Measurements from ENCODE around the gene FAM110A.
"Not testable (repeated sequence)": the region's sequence is repeated elsewhere in the genome, so short reads cannot be mapped to it uniquely, and the experiment has no call there.

Gene FAM110A

DNA sequence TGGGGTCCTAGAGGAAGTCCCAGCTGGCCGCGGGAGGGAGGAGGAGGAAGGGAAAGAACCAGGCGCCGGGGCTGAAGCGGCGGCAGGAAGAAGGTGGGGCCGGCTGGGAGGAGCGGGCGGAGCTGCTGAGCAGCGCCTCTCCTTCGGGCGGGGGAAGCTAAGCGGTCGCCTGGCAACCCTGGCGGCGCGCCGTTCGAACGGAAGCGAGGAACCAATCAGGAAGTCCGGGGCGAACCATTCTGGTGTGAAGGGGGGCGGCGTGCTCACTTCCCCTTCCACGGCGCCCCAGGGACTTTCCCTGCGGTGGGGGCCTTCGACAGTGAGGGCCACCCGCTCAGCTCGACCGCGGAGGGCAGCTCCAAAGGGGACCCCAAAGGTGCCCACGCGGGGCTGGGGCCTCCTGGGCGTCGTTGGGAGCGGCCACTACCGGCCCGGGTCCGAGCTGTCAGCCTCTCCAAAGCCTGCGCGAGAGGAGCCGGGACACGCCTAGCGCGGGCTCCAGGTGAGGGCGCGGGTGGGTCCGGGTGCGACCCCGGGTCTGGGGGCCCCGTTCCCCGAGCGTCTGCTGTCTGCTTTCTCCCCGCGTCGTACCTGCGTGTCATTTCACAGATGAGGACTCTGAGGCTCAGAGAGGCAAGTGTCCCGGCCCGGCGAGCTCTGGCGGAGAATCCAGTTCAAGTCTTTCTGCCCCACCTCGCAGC, at the start of gene FAM110A:
Gene FAM110A, plus strand, starts transcription at position 266 of the 701 bp plus-strand sequence. CDS start 11,090 bp downstream, outside the sequence.
- no peaks in the 10 kb centered on the region for H3K27me3 ChIP-seq (ENCODE audit: control insufficient read depth in 1 of 2, insufficient read depth in 2 of 2, low read length in 2 of 2)
- no peaks in the 10 kb centered on the region for H3K36me3 ChIP-seq (ENCODE audit: control insufficient read depth in 2 of 2, insufficient read depth in 2 of 2, low read length in 2 of 2)
- H3K9me3 ChIP-seq (ENCODE audit: control insufficient read depth in 2 of 2, low read length in 2 of 2) = peaks cover 0 to 6% of the 10 kb centered on the region in 2 donors
- no peak within 1 kb of the TSS for H3K27ac ChIP-seq (ENCODE audit: low read length)
- H3K4me1 ChIP-seq (ENCODE audit: control insufficient read depth, insufficient read depth, low read length) = peaks cover 10% of the 10 kb centered on the region
- peak within 1 kb of the TSS; percentile 55 to 64 for H3K9ac ChIP-seq (ENCODE audit: low read length in 2 of 2)
- peak within 1 kb of the TSS; percentile 82 to 84 for H3K4me3 ChIP-seq (ENCODE audit: low read length in 2 of 2)

DNA sequence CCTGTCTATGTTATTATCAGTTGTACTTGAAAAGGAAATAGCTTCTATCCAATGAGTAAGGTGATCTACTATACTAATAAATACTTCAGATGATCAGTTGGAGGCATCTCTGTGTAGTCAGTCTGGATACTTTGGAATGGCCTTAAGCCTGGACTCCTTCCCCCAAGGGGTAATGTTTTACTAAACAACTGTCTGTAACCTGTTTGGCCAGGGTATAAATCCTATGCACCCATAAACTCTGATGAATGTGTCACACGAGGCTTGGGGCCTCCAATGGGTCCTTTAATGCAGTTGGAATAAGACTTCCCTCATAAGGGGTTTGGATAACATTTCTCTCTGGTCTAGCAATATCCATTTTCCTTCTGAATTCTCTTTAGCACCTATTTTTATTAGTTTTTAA, 45.7 kb upstream of the FAM110A start:
- Histone ChIP-seq H3K4me3 (ENCODE audit: low read length in 2 of 2) (no peak overlapping the region), H3K9me3 (ENCODE audit: control insufficient read depth in 2 of 2, low read length in 2 of 2) (peaks cover 3 to 7% of the 10 kb centered on the region in 2 donors), H3K9ac (ENCODE audit: low read length in 2 of 2) (no peak overlapping the region), H3K27me3 (ENCODE audit: control insufficient read depth in 1 of 2, insufficient read depth in 2 of 2, low read length in 2 of 2) (no peaks in the 10 kb centered on the region), H3K4me1 (ENCODE audit: control insufficient read depth, insufficient read depth, low read length) (no peaks in the 10 kb centered on the region), H3K36me3 (ENCODE audit: control insufficient read depth in 2 of 2, insufficient read depth in 2 of 2, low read length in 2 of 2) (no peaks in the 10 kb centered on the region), H3K27ac (ENCODE audit: low read length) (no peak overlapping the region)

DNA sequence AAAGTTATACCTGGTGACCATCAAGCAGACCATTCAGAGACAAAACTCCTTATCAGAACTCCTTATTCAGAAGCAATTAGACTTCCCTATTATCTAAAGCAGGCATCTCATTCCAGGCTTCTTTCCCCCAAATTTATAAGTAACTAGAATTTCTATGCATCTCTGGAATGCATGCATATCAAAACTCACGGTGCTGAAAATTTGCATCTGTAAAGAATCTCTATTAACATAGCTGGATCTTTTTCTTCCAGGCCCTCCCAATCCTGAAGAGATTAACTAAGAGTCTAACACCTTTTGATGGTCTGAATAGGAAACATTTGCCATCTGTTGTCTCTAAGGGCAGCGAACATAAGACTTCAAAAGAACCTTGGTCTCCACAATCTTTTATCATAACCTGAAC, 42.5 kb upstream of the FAM110A start:
- Histone ChIP-seq H3K27me3 (ENCODE audit: control insufficient read depth in 1 of 2, insufficient read depth in 2 of 2, low read length in 2 of 2) (no peaks in the 10 kb centered on the region), H3K9me3 (ENCODE audit: control insufficient read depth in 2 of 2, low read length in 2 of 2) (peaks cover 0 to 7% of the 10 kb centered on the region in 2 donors), H3K36me3 (ENCODE audit: control insufficient read depth in 2 of 2, insufficient read depth in 2 of 2, low read length in 2 of 2) (no peaks in the 10 kb centered on the region), H3K27ac (ENCODE audit: low read length) (no peak overlapping the region), H3K4me1 (ENCODE audit: control insufficient read depth, insufficient read depth, low read length) (no peaks in the 10 kb centered on the region), H3K9ac (ENCODE audit: low read length in 2 of 2) (no peak overlapping the region), H3K4me3 (ENCODE audit: low read length in 2 of 2) (no peak overlapping the region)

GRCh38 chr20:792248-792647, 41.3 kb upstream of the FAM110A start:
- H3K27me3 ChIP-seq (ENCODE audit: control insufficient read depth in 1 of 2, insufficient read depth in 2 of 2, low read length in 2 of 2) = no peaks in the 10 kb centered on the region
- no peak overlapping the region for H3K9ac ChIP-seq (ENCODE audit: low read length in 2 of 2)
- H3K36me3 ChIP-seq (ENCODE audit: control insufficient read depth in 2 of 2, insufficient read depth in 2 of 2, low read length in 2 of 2) = no peaks in the 10 kb centered on the region
- H3K4me3 ChIP-seq (ENCODE audit: low read length in 2 of 2) = no peak overlapping the region
- no peaks in the 10 kb centered on the region for H3K4me1 ChIP-seq (ENCODE audit: control insufficient read depth, insufficient read depth, low read length)
- H3K9me3 ChIP-seq (ENCODE audit: control insufficient read depth in 2 of 2, low read length in 2 of 2) = peaks cover 0 to 7% of the 10 kb centered on the region in 2 donors
- no peak overlapping the region for H3K27ac ChIP-seq (ENCODE audit: low read length)

DNA sequence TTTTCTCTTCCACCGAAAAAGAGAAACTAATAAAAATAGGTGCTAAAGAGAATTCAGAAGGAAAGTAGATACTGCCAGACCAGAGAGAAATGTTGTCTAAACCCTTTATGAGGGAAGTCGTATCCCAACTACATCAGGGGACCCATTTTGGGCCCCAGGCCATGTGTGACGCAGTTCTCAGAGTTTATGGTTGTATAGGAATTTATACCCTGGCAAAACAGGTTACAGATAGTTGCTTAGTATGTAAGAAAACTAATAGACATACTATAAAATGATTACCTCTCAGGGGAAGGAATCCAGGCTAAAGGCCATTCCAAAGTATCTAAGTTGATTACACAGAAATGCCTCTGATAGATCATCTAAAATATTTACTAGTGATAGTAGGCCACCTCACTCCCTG, 36.6 kb upstream of the FAM110A start:
- Histone ChIP-seq H3K9me3 (ENCODE audit: control insufficient read depth in 2 of 2, low read length in 2 of 2) (peaks cover 0 to 7% of the 10 kb centered on the region in 2 donors), H3K27ac (ENCODE audit: low read length) (no peak overlapping the region), H3K4me3 (ENCODE audit: low read length in 2 of 2) (no peak overlapping the region), H3K36me3 (ENCODE audit: control insufficient read depth in 2 of 2, insufficient read depth in 2 of 2, low read length in 2 of 2) (no peaks in the 10 kb centered on the region), H3K27me3 (ENCODE audit: control insufficient read depth in 1 of 2, insufficient read depth in 2 of 2, low read length in 2 of 2) (peaks cover 0 to 2% of the 10 kb centered on the region in 2 donors), H3K9ac (ENCODE audit: low read length in 2 of 2) (no peak overlapping the region), H3K4me1 (ENCODE audit: control insufficient read depth, insufficient read depth, low read length) (no peaks in the 10 kb centered on the region)

- H3K4me1 ChIP-seq (ENCODE audit: control insufficient read depth, insufficient read depth, low read length); H3K36me3 ChIP-seq (ENCODE audit: control insufficient read depth in 2 of 2, insufficient read depth in 2 of 2, low read length in 2 of 2); H3K27ac ChIP-seq (ENCODE audit: low read length); H3K9me3 ChIP-seq (ENCODE audit: control insufficient read depth in 2 of 2, low read length in 2 of 2); H3K4me3 ChIP-seq (ENCODE audit: low read length in 2 of 2); H3K9ac ChIP-seq (ENCODE audit: low read length in 2 of 2); H3K27me3 ChIP-seq (ENCODE audit: control insufficient read depth in 1 of 2, insufficient read depth in 2 of 2, low read length in 2 of 2): not testable (repeated sequence)
Observed at GRCh38 chr20:798746-799145, 34.8 kb upstream of the FAM110A start.

GRCh38 chr20:800026-800425, 33.5 kb upstream of the FAM110A start:
- not testable (repeated sequence) for H3K4me1 ChIP-seq (ENCODE audit: control insufficient read depth, insufficient read depth, low read length); H3K27me3 ChIP-seq (ENCODE audit: control insufficient read depth in 1 of 2, insufficient read depth in 2 of 2, low read length in 2 of 2); H3K9ac ChIP-seq (ENCODE audit: low read length in 2 of 2); H3K27ac ChIP-seq (ENCODE audit: low read length); H3K36me3 ChIP-seq (ENCODE audit: control insufficient read depth in 2 of 2, insufficient read depth in 2 of 2, low read length in 2 of 2); H3K9me3 ChIP-seq (ENCODE audit: control insufficient read depth in 2 of 2, low read length in 2 of 2); H3K4me3 ChIP-seq (ENCODE audit: low read length in 2 of 2)

GRCh38 chr20:801678-802077, 31.8 kb upstream of the FAM110A start:
- H3K9ac ChIP-seq (ENCODE audit: low read length in 2 of 2) = no peak overlapping the region
- H3K36me3 ChIP-seq (ENCODE audit: control insufficient read depth in 2 of 2, insufficient read depth in 2 of 2, low read length in 2 of 2) = no peaks in the 10 kb centered on the region
- H3K27me3 ChIP-seq (ENCODE audit: control insufficient read depth in 1 of 2, insufficient read depth in 2 of 2, low read length in 2 of 2) = peaks cover 0 to 2% of the 10 kb centered on the region in 2 donors
- no peak overlapping the region for H3K4me3 ChIP-seq (ENCODE audit: low read length in 2 of 2)
- H3K9me3 ChIP-seq (ENCODE audit: control insufficient read depth in 2 of 2, low read length in 2 of 2) = no peaks in the 10 kb centered on the region
- H3K27ac ChIP-seq (ENCODE audit: low read length) = no peak overlapping the region
- H3K4me1 ChIP-seq (ENCODE audit: control insufficient read depth, insufficient read depth, low read length) = no peaks in the 10 kb centered on the region

DNA sequence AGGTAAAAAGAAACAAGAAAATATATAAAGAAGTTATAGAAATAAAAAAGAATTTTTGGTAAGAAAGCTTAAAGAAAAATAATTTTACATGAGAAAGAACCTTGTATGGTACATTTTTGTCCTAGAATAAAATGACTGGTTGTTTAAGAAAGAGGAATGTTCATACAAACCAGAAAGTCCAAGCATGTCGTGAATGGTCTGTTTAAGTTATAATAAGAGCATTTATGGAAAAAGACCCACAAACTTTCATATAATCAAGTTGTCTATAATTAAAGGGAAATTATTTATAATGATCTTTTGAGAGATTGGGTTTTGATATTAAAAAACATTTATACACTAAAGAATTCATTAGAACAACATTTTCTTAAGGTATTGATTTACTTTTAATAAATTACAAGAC, 27.8 kb upstream of the FAM110A start:
- Histone ChIP-seq H3K9me3 (ENCODE audit: control insufficient read depth in 2 of 2, low read length in 2 of 2) (no peaks in the 10 kb centered on the region), H3K9ac (ENCODE audit: low read length in 2 of 2) (no peak overlapping the region), H3K4me3 (ENCODE audit: low read length in 2 of 2) (no peak overlapping the region), H3K27ac (ENCODE audit: low read length) (no peak overlapping the region), H3K27me3 (ENCODE audit: control insufficient read depth in 1 of 2, insufficient read depth in 2 of 2, low read length in 2 of 2) (peaks cover 0 to 2% of the 10 kb centered on the region in 2 donors), H3K4me1 (ENCODE audit: control insufficient read depth, insufficient read depth, low read length) (no peaks in the 10 kb centered on the region), H3K36me3 (ENCODE audit: control insufficient read depth in 2 of 2, insufficient read depth in 2 of 2, low read length in 2 of 2) (no peaks in the 10 kb centered on the region)

DNA sequence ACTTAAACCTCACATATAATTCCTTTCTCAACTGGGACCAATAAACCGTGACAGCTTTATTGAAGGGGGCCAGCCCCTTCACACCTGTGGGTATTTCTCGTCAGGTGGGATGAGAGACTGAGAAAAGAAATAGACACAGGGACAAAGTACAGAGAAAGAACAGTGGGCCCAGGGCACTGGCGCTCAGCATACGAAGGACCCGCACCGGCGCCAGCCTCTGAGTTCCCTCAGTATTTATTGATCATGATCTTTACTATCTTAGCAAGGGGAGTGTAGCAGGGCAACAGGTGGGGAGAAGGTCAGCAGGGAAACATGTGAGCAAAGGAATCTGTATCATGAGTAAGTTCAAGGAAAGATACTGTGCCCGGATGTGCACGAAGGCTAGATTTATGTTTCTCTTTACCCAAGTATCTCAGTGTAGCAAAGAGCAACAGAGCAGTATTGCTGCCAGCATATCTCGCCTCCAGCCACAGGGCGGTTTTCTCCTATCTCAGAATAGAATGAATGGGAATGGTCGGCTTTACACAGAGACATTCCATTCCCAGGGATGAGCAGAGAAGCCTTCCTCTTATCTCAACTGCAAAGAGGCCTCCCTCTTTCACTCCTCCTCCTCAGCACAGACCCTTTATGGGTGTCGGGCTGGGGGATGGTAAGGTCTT, 21.6 kb upstream of the FAM110A start:
- not testable (repeated sequence) for H3K36me3 ChIP-seq (ENCODE audit: control insufficient read depth in 2 of 2, insufficient read depth in 2 of 2, low read length in 2 of 2); H3K27ac ChIP-seq (ENCODE audit: low read length); H3K4me3 ChIP-seq (ENCODE audit: low read length in 2 of 2); H3K9me3 ChIP-seq (ENCODE audit: control insufficient read depth in 2 of 2, low read length in 2 of 2); H3K4me1 ChIP-seq (ENCODE audit: control insufficient read depth, insufficient read depth, low read length); H3K9ac ChIP-seq (ENCODE audit: low read length in 2 of 2)
- peaks cover 5 to 13% of the 10 kb centered on the region in 2 donors for H3K27me3 ChIP-seq (ENCODE audit: control insufficient read depth in 1 of 2, insufficient read depth in 2 of 2, low read length in 2 of 2)

DNA sequence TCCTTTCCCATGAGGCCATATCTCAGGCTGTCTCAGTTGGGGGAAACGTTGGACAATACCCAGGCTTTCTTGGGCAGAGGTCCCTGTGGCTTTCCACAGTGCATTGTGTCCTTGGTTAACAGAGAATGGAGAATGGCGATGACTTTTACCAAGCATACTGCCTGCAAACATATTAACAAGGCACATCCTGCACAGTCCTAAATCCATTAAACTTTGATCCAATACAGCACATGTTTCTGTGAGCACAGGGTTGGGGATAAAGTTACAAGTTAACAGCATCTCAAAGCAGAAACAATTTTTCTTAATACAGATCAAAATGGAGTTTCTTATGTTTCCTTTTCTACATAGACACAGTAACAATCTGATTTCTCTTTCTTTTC, 21.1 kb upstream of the FAM110A start:
- H3K9me3 ChIP-seq (ENCODE audit: control insufficient read depth in 2 of 2, low read length in 2 of 2); H3K36me3 ChIP-seq (ENCODE audit: control insufficient read depth in 2 of 2, insufficient read depth in 2 of 2, low read length in 2 of 2); H3K4me1 ChIP-seq (ENCODE audit: control insufficient read depth, insufficient read depth, low read length); H3K27ac ChIP-seq (ENCODE audit: low read length); H3K4me3 ChIP-seq (ENCODE audit: low read length in 2 of 2); H3K9ac ChIP-seq (ENCODE audit: low read length in 2 of 2): not testable (repeated sequence)
- peaks cover 5 to 13% of the 10 kb centered on the region in 2 donors for H3K27me3 ChIP-seq (ENCODE audit: control insufficient read depth in 1 of 2, insufficient read depth in 2 of 2, low read length in 2 of 2)
